ENCODE data around the gene UST.

UST gene

GRCh38 chr6:148819852-148820251, 73.0 kb downstream of the UST start:
- no peak for TF ChIP-seq CTCF (IDR thresholded peaks at IDR 0.05; ENCODE audit: low read depth, low read length)
- H3K36me3 ChIP-seq = no peaks in the 10 kb centered on the region
- H3K9me3 ChIP-seq = no peaks in the 10 kb centered on the region
- no peak overlapping the region for H3K4me3 ChIP-seq (ENCODE audit: low read depth, low read length)
- no peaks in the 10 kb centered on the region for H3K4me1 ChIP-seq
- DNase-seq = no peak
- no peaks in the 10 kb centered on the region; the same call in 1 of the 2 replicates for H3K27me3 ChIP-seq

- Histone ChIP-seq H3K4me3 (ENCODE audit: low read depth, low read length) (no peak overlapping the region), H3K4me1 (no peaks in the 10 kb centered on the region), H3K27me3 (no peaks in the 10 kb centered on the region; the same call in 1 of the 2 replicates), H3K9me3 (no peaks in the 10 kb centered on the region), H3K36me3 (no peaks in the 10 kb centered on the region)
- TF ChIP-seq CTCF (IDR thresholded peaks at IDR 0.05; ENCODE audit: low read depth, low read length) = no peak
- no peak for DNase-seq
These were observed 76.0 kb downstream of the UST start for GRCh38 chr6:148822819-148823218.

GRCh38 chr6:148824291-148824690, 77.5 kb downstream of the UST start:
- DNase-seq = no peak
- no peak overlapping the region for H3K4me3 ChIP-seq (ENCODE audit: low read depth, low read length)
- no peaks in the 10 kb centered on the region for H3K36me3 ChIP-seq
- no peaks in the 10 kb centered on the region for H3K4me1 ChIP-seq
- no peaks in the 10 kb centered on the region for H3K9me3 ChIP-seq
- no peaks in the 10 kb centered on the region for H3K27me3 ChIP-seq
- no peak for TF ChIP-seq CTCF (IDR thresholded peaks at IDR 0.05; ENCODE audit: low read depth, low read length)

- DNase-seq = no peak
- H3K36me3 ChIP-seq = no peaks in the 10 kb centered on the region
- no peaks in the 10 kb centered on the region for H3K27me3 ChIP-seq
- no peak overlapping the region for H3K4me3 ChIP-seq (ENCODE audit: low read depth, low read length)
- H3K9me3 ChIP-seq = no peaks in the 10 kb centered on the region
- no peaks in the 10 kb centered on the region for H3K4me1 ChIP-seq
- no peak for TF ChIP-seq CTCF (IDR thresholded peaks at IDR 0.05; ENCODE audit: low read depth, low read length)
These were observed 78.1 kb downstream of the UST start for GRCh38 chr6:148824960-148825359.

- no peak for DNase-seq
- H3K9me3 ChIP-seq = no peaks in the 10 kb centered on the region
- no peaks in the 10 kb centered on the region for H3K27me3 ChIP-seq
- no peak for TF ChIP-seq CTCF (IDR thresholded peaks at IDR 0.05; ENCODE audit: low read depth, low read length)
- H3K4me3 ChIP-seq (ENCODE audit: low read depth, low read length) = no peak overlapping the region
- H3K4me1 ChIP-seq = no peaks in the 10 kb centered on the region
- H3K36me3 ChIP-seq = no peaks in the 10 kb centered on the region
These were observed 78.7 kb downstream of the UST start for GRCh38 chr6:148825492-148825891.

- Histone ChIP-seq H3K36me3 (no peaks in the 10 kb centered on the region), H3K27me3 (no peaks in the 10 kb centered on the region), H3K4me1 (no peaks in the 10 kb centered on the region), H3K9me3 (no peaks in the 10 kb centered on the region), H3K4me3 (ENCODE audit: low read depth, low read length) (no peak overlapping the region)
- no peak for TF ChIP-seq CTCF (IDR thresholded peaks at IDR 0.05; ENCODE audit: low read depth, low read length)
- no peak for DNase-seq
These were observed 80.7 kb downstream of the UST start for GRCh38 chr6:148827416-148828045.

Data from BE2C (cell line).